HCT116 (cell line): ENCODE results near the gene LSMEM2. TPM values are rescaled to one million over a fixed set of nuclear protein-coding genes. Genes with fewer than 3 reads are reported as not detected.

ENCODE experiments used
- ATAC-seq: fragments of 200-7000 bp; cut with Tn5 transposase; 2 replicates; pipeline ENCODE4 v1.9.1; 2020; ENCODE audit warnings: mild to moderate bottlenecking, moderate library complexity
- BruUV-seq: library from RNA; stranded (reverse); fragments of 400-500 nt; replicated peaks from 2 replicates; lab custom pipeline; 2021; lab: Mats Ljungman, UMichigan
- CTCF ChIA-PET: fragments of 300-600 bp; sonication (Branson Sonifier 250); formaldehyde crosslinking; loops from one replicate; lab custom pipeline; 2021; ENCODE audit warnings: antibody characterized with exemption; lab: Charles Lee
- POLR2A ChIA-PET: fragments of 300-600, 350-600 bp; sonication (Branson Sonifier 250); formaldehyde crosslinking; loops from one replicate; lab custom pipeline; 2021; ENCODE audit warnings: antibody characterized with exemption; lab: Charles Lee
- RAD21 ChIA-PET, 2 experiments: fragments of 300-600 bp; sonication (Branson Sonifier 250); formaldehyde crosslinking; loops; one replicate each; lab custom pipeline; 2023; ENCODE audit warnings: low total read pairs in 2 of 2; ENCODE audit not compliant: uncharacterized antibody in 2 of 2, unreplicated experiment in 2 of 2, low non-redundant PET in 1 of 2; lab: Charles Lee
- DNase-seq: peaks from one replicate; pipeline ENCODE4 v3.0.0-alpha.2; 2010; ENCODE audit warnings: low read depth, low spot score
- H2AFZ ChIP-seq: fragments of 200-600 bp; shearing (Covaris generic), sonication (generic); 2 replicates; pipeline ENCODE4 v1.6.1; 2017; ENCODE audit warnings: low read depth, mixed run types, mixed read lengths, antibody characterized with exemption, low read length; ENCODE audit not compliant: poor library complexity, severe bottlenecking
- H3K27ac ChIP-seq: 2 replicates; pipeline ENCODE4 v1.5.1; 2012; ENCODE audit warnings: low read depth, low read length
- H3K27me3 ChIP-seq: fragments of 200-600 bp; sonication (generic); 2 replicates; pipeline ENCODE4 v1.6.1; 2016; ENCODE audit warnings: mixed run types, low read length, mixed read lengths; ENCODE audit not compliant: insufficient read depth
- H3K36me3 ChIP-seq, 2 experiments: fragments of 200-500 bp in 1 of 2; fragments of 200-600 bp in 1 of 2; sonication (Bioruptor generic) in 1 of 2; sonication (generic) in 1 of 2; 2 replicates each; pipeline versions ENCODE4 v1.5.1 to v1.6.1; 2014 to 2016; ENCODE audit warnings: low read length in 2 of 2, inconsistent platforms in 1 of 2, mixed read lengths in 1 of 2, mixed run types in 1 of 2; ENCODE audit not compliant: insufficient read depth in 2 of 2, control insufficient read depth in 1 of 2
- H3K4me1 ChIP-seq, 2 experiments: fragments of 200-600 bp in 1 of 2; sonication (generic) in 1 of 2; 2 replicates each; pipeline versions ENCODE4 v1.5.1 to v1.6.1; 2012 to 2017; ENCODE audit warnings: low read length in 2 of 2, inconsistent platforms in 1 of 2, mild to moderate bottlenecking in 1 of 2, mixed read lengths in 1 of 2, mixed run types in 1 of 2, moderate library complexity in 1 of 2; ENCODE audit not compliant: insufficient read depth in 2 of 2, control insufficient read depth in 1 of 2
- H3K4me2 ChIP-seq: fragments of 200-600 bp; sonication (generic); 2 replicates; pipeline ENCODE4 v1.6.1; 2017; ENCODE audit warnings: mixed run types, low read length, mixed read lengths
- H3K4me3 ChIP-seq, 2 experiments: fragments of 200-600 bp in 1 of 2; sonication (generic) in 1 of 2; replicated peaks in 1 of 2; 2 replicates each; pipeline ENCODE4 v1.5.1; 2011 to 2016; ENCODE audit warnings: low read length in 2 of 2, control low read depth in 1 of 2, low read depth in 1 of 2, mild to moderate bottlenecking in 1 of 2, mixed read lengths in 1 of 2, mixed run types in 1 of 2
- H3K79me2 ChIP-seq: fragments of 200-600 bp; sonication (generic); 2 replicates; pipeline ENCODE4 v1.6.1; 2017; ENCODE audit warnings: mild to moderate bottlenecking, mixed run types, low read length, moderate library complexity, mixed read lengths; ENCODE audit not compliant: insufficient read depth
- H3K9ac ChIP-seq: fragments of 200-600 bp; sonication (generic); 2 replicates; pipeline ENCODE4 v1.6.1; 2016; ENCODE audit warnings: low read length, mixed read lengths
- H3K9me2 ChIP-seq: fragments of 200-600 bp; sonication (generic), shearing (Covaris generic); 2 replicates; pipeline ENCODE4 v1.6.1; 2017; ENCODE audit warnings: mixed run types, mild to moderate bottlenecking, moderate library complexity; ENCODE audit not compliant: insufficient read depth
- H3K9me3 ChIP-seq, 2 experiments: fragments of 200-500 bp in 1 of 2; fragments of 200-600 bp in 1 of 2; sonication (Bioruptor generic) in 1 of 2; sonication (generic) in 1 of 2; 2 replicates each; pipeline ENCODE4 v1.6.1; 2014 to 2017; ENCODE audit warnings: low read length in 2 of 2, mixed read lengths in 2 of 2, inconsistent platforms in 1 of 2, low read depth in 1 of 2, mild to moderate bottlenecking in 1 of 2, mixed run types in 1 of 2, moderate library complexity in 1 of 2; ENCODE audit not compliant: control insufficient read depth in 1 of 2, insufficient read depth in 1 of 2
- H4K20me1 ChIP-seq: fragments of 200-600 bp; sonication (generic), shearing (Covaris generic); 2 replicates; pipeline ENCODE4 v1.6.1; 2017; ENCODE audit warnings: mixed run types, mild to moderate bottlenecking, moderate library complexity; ENCODE audit not compliant: insufficient read depth
- CEBPB ChIP-seq: IDR thresholded peaks from 2 replicates; pipeline ENCODE4 v1.6.1; 2012; ENCODE audit warnings: low read depth
- CTCF ChIP-seq, 3 experiments: fragments of 200-600 bp in 1 of 3; sonication (generic) in 1 of 3; IDR thresholded peaks in 2 of 3; conservative IDR thresholded peaks in 1 of 3; 2 replicates each; pipeline ENCODE4 v1.5.1; 2012 to 2017; ENCODE audit warnings: low read depth in 2 of 3, low read length in 2 of 3, antibody characterized with exemption in 1 of 3, borderline replicate concordance in 1 of 3, control low read depth in 1 of 3, mild to moderate bottlenecking in 1 of 3, mixed read lengths in 1 of 3, mixed run types in 1 of 3, moderate library complexity in 1 of 3; ENCODE audit not compliant: insufficient read depth in 1 of 3
- EZH2phosphoT487 ChIP-seq: fragments of 200-600 bp; IDR thresholded peaks from 2 replicates; pipeline ENCODE4 v1.6.1; 2018; ENCODE audit warnings: antibody characterized with exemption, borderline replicate concordance
- POLR2AphosphoS5 ChIP-seq: IDR thresholded peaks from 2 replicates; pipeline ENCODE4 v1.6.1; 2011; ENCODE audit warnings: mild to moderate bottlenecking, low read depth, low read length, moderate library complexity
- TCF7L2 ChIP-seq: IDR thresholded peaks from 2 replicates; pipeline ENCODE4 v1.7.0; 2011; ENCODE audit warnings: borderline replicate concordance, inconsistent platforms; ENCODE audit not compliant: insufficient read depth, insufficient read length; ENCODE audit errors: extremely low read depth
- intact Hi-C: fragments of 100-400 bp; cut with micrococcal nuclease; formaldehyde crosslinking; loops from 2 replicates; pipeline ENCODE4 v1.10.0; 2022
- total RNA-seq: library from RNA; stranded (reverse); gene quantifications from one replicate; pipeline ENCODE4 v1.2.1, GENCODE V29; 2021; ENCODE audit not compliant: unreplicated experiment
- TF ChIP-seq, protein P1 (sequence below): IDR thresholded peaks from 2 replicates; pipeline ENCODE4 v1.6.1; 2012
- TF ChIP-seq, protein P2 (sequence below): IDR thresholded peaks from 2 replicates; pipeline ENCODE4 v1.6.1; 2011; ENCODE audit warnings: mild to moderate bottlenecking, low read length, moderate library complexity; ENCODE audit not compliant: insufficient replicate concordance; ENCODE audit errors: extremely low read depth

LSMEM2 gene
- total RNA-seq, 1 experiment from 2014 or later = not detected

GRCh38 chr3:50272911-50273688 is 5.8 kb upstream of the LSMEM2 start:
- H3K9me2 ChIP-seq = no peaks in the 10 kb centered on the region
- peak overlapping the region; percentile 27; the same call in 1 of the 2 replicates for H3K27ac ChIP-seq
- POLR2A ChIA-PET = no interaction called here
- no peaks in the 10 kb centered on the region for H3K79me2 ChIP-seq
- no peak for DNase-seq
- H3K4me3 ChIP-seq = peak overlapping the region; percentile 43 to 57
- intact Hi-C loops = loop anchor here (1.0 to 5.0 kb wide), 2 partner anchors 46 to 151 kb away; no protein-coding TSS in a partner anchor
- H3K36me3 ChIP-seq = no peaks in the 10 kb centered on the region
- peak; percentile 62 for ATAC-seq
- TF ChIP-seq CTCF (IDR thresholded peaks at IDR 0.05 in 2 of 3, conservative IDR thresholded peaks at IDR 0.05 in 1 of 3; ENCODE audit: borderline replicate concordance in 1 of 3, insufficient read depth in 1 of 3, low read depth in 2 of 3, low read length in 2 of 3) (peak in 2 of 3 experiments; percentile 93 to 96; a peak in 4 of 6 replicates), CEBPB (no peak), POLR2AphosphoS5 (peak; percentile 70), EZH2phosphoT487 (no peak), TCF7L2 (peak; percentile 89)
- TF ChIP-seq, protein P1, sequence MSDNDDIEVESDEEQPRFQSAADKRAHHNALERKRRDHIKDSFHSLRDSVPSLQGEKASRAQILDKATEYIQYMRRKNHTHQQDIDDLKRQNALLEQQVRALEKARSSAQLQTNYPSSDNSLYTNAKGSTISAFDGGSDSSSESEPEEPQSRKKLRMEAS = no peak
- TF ChIP-seq, protein P2, sequence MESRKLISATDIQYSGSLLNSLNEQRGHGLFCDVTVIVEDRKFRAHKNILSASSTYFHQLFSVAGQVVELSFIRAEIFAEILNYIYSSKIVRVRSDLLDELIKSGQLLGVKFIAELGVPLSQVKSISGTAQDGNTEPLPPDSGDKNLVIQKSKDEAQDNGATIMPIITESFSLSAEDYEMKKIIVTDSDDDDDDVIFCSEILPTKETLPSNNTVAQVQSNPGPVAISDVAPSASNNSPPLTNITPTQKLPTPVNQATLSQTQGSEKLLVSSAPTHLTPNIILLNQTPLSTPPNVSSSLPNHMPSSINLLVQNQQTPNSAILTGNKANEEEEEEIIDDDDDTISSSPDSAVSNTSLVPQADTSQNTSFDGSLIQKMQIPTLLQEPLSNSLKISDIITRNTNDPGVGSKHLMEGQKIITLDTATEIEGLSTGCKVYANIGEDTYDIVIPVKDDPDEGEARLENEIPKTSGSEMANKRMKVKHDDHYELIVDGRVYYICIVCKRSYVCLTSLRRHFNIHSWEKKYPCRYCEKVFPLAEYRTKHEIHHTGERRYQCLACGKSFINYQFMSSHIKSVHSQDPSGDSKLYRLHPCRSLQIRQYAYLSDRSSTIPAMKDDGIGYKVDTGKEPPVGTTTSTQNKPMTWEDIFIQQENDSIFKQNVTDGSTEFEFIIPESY = no peak
- CTCF ChIA-PET = interaction anchor here (1.8 to 2.4 kb wide), 2 partner anchors 13 to 78 kb away, joined by 8 to 9 read pairs; no protein-coding TSS in a partner anchor
- peaks cover 51 to 62% of the 10 kb centered on the region in 2 experiments for H3K4me1 ChIP-seq
- peak overlapping the region; percentile 56 for H3K9ac ChIP-seq
- H3K9me3 ChIP-seq = no peaks in the 10 kb centered on the region
- H3K4me2 ChIP-seq = peak overlapping the region; percentile 96
- H3K27me3 ChIP-seq = no peaks in the 10 kb centered on the region
- RAD21 ChIA-PET = interaction anchor here in 1 of 2 experiments (1.9 kb wide), 1 partner anchor 13 kb away, joined by 7 read pairs; no protein-coding TSS in a partner anchor
- H2AFZ ChIP-seq = peak overlapping the region; percentile 82
- H4K20me1 ChIP-seq = no peaks in the 10 kb centered on the region
- BruUV-seq = no TSS peak
